Measurements from ENCODE around the gene TEAD3.

The TEAD3 gene

DNA sequence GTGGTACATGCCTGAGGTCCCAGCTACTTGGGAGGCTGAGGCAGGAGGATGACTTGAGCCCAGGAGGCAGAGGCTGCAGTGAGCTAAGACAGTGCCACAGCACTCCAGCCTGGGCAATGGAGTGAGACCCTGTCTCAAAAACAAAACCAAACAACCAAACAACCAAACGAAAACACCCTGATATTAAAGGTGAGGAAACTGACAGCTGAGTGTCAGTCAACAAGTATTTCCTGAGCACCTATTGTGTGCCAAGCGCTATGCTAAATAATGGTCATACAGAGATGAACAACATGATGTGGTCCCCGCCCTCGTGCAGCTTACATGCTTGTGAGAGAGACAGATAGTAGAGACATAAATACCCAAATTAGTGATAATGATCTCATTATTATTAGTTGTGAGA lies 17.7 kb upstream of the TEAD3 start:
- Histone ChIP-seq H3K4me1 (ENCODE audit: control insufficient read depth in 5 of 5, insufficient read depth in 5 of 5, low read length in 5 of 5) (peaks cover 0 to 5% (median 0%) of the 10 kb centered on the region in 5 donors), H3K9ac (ENCODE audit: low read length in 5 of 5) (no peak overlapping the region), H3K27ac (ENCODE audit: low read depth, low read length) (no peak overlapping the region), H3K4me3 (ENCODE audit: low read depth in 1 of 5, low read length in 5 of 5) (no peak overlapping the region), H3K27me3 (ENCODE audit: control insufficient read depth in 5 of 5, insufficient read depth in 4 of 5, low read length in 5 of 5) (peaks cover 12 to 24% (median 16%) of the 10 kb centered on the region in 5 donors), H3K36me3 (ENCODE audit: control insufficient read depth in 5 of 5, insufficient read depth in 5 of 5, low read length in 5 of 5) (no peaks in the 10 kb centered on the region), H3K9me3 (ENCODE audit: control insufficient read depth in 5 of 5, low read length in 5 of 5) (no peaks in the 10 kb centered on the region)

DNA sequence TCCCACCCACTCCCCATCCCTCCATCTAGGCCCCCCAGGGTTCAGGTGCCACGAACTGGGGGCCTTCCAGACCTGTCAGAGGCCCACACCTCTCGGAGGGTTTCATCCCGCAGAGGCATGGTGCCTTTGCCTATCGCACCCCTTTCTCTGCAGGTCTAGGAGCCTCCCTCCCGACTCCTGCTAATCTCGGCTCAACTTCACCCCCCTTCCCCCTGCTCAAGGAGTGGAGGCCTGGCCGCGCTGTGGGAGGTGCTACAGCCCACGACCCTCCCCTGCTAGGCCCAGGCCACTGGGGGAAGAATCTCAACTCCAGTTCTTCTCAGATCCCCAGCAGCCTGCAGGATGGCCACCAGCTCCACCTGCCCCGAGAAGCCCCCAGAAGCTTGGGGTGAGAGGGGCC lies 15.9 kb upstream of the TEAD3 start, which contains the start of gene TULP1:
TSS of gene TULP1 (minus strand) at position 157 of the 400 bp plus-strand sequence. CDS start at position 119, 38 bp downstream.
- H3K9me3 ChIP-seq (ENCODE audit: control insufficient read depth in 5 of 5, low read length in 5 of 5) = no peaks in the 10 kb centered on the region
- H3K4me3 ChIP-seq (ENCODE audit: low read depth in 1 of 5, low read length in 5 of 5) = no peak within 1 kb of the TSS
- no peak within 1 kb of the TSS for H3K27ac ChIP-seq (ENCODE audit: low read depth, low read length)
- H3K9ac ChIP-seq (ENCODE audit: low read length in 5 of 5) = no peak within 1 kb of the TSS
- H3K27me3 ChIP-seq (ENCODE audit: control insufficient read depth in 5 of 5, insufficient read depth in 4 of 5, low read length in 5 of 5) = peaks cover 16 to 42% (median 20%) of the 10 kb centered on the region in 5 donors
- H3K36me3 ChIP-seq (ENCODE audit: control insufficient read depth in 5 of 5, insufficient read depth in 5 of 5, low read length in 5 of 5) = no peaks in the 10 kb centered on the region
- H3K4me1 ChIP-seq (ENCODE audit: control insufficient read depth in 5 of 5, insufficient read depth in 5 of 5, low read length in 5 of 5) = peaks cover 0 to 5% (median 0%) of the 10 kb centered on the region in 5 donors

DNA sequence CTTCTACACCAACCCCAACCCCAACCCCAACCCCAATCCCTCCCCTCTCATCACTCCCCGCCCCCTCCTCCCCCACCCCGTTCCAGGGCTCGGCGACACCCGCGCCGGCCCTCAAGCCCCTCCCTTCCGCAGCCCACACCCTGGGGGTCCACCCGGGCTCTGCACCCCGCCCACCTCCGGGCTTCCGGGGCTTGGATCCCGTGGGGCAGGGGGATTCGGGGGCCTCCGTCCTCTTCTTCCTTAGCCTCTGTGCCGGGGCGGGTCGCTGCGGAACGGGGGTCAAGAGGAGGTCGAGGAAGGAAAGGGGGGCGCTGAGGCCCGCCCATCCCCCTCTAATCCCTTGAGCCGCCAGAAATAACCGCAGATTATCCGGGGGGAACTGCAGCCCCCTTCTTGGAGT lies 15.1 kb upstream of the TEAD3 start:
- Histone ChIP-seq H3K36me3 (ENCODE audit: control insufficient read depth in 5 of 5, insufficient read depth in 5 of 5, low read length in 5 of 5) (no peaks in the 10 kb centered on the region), H3K4me3 (ENCODE audit: low read depth in 1 of 5, low read length in 5 of 5) (no peak overlapping the region), H3K4me1 (ENCODE audit: control insufficient read depth in 5 of 5, insufficient read depth in 5 of 5, low read length in 5 of 5) (peaks cover 0 to 5% (median 0%) of the 10 kb centered on the region in 5 donors), H3K27ac (ENCODE audit: low read depth, low read length) (no peak overlapping the region), H3K9me3 (ENCODE audit: control insufficient read depth in 5 of 5, low read length in 5 of 5) (peaks cover 0 to 1% (median 0%) of the 10 kb centered on the region in 5 donors), H3K27me3 (ENCODE audit: control insufficient read depth in 5 of 5, insufficient read depth in 4 of 5, low read length in 5 of 5) (peaks cover 16 to 47% (median 20%) of the 10 kb centered on the region in 5 donors), H3K9ac (ENCODE audit: low read length in 5 of 5) (no peak overlapping the region)

DNA sequence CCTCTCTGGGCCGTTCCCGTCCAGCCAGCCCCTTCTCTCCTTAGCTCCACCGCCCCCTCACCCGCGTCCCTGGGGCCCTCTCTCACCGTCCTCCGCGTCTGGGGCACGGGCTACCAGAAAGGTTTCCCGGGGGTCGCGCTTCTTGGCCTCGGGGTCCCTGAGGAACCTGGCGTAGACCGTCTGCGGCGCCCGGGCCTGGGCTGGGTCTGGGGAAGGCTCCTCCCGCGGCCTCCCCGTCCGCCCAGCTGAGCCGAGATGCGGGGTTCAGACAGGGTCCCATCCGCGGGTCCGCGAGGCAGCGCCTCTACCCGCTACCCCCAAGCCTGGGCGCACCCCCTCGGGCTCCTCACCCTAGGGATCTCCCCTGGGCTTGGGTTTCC lies 14.7 kb upstream of the TEAD3 start:
- Histone ChIP-seq H3K27me3 (ENCODE audit: control insufficient read depth in 5 of 5, insufficient read depth in 4 of 5, low read length in 5 of 5) (peaks cover 20 to 50% (median 24%) of the 10 kb centered on the region in 5 donors), H3K9me3 (ENCODE audit: control insufficient read depth in 5 of 5, low read length in 5 of 5) (peaks cover 0 to 5% (median 0%) of the 10 kb centered on the region in 5 donors), H3K4me1 (ENCODE audit: control insufficient read depth in 5 of 5, insufficient read depth in 5 of 5, low read length in 5 of 5) (peaks cover 0 to 5% (median 0%) of the 10 kb centered on the region in 5 donors), H3K4me3 (ENCODE audit: low read depth in 1 of 5, low read length in 5 of 5) (no peak overlapping the region), H3K36me3 (ENCODE audit: control insufficient read depth in 5 of 5, insufficient read depth in 5 of 5, low read length in 5 of 5) (no peaks in the 10 kb centered on the region), H3K27ac (ENCODE audit: low read depth, low read length) (no peak overlapping the region), H3K9ac (ENCODE audit: low read length in 5 of 5) (no peak overlapping the region)

DNA sequence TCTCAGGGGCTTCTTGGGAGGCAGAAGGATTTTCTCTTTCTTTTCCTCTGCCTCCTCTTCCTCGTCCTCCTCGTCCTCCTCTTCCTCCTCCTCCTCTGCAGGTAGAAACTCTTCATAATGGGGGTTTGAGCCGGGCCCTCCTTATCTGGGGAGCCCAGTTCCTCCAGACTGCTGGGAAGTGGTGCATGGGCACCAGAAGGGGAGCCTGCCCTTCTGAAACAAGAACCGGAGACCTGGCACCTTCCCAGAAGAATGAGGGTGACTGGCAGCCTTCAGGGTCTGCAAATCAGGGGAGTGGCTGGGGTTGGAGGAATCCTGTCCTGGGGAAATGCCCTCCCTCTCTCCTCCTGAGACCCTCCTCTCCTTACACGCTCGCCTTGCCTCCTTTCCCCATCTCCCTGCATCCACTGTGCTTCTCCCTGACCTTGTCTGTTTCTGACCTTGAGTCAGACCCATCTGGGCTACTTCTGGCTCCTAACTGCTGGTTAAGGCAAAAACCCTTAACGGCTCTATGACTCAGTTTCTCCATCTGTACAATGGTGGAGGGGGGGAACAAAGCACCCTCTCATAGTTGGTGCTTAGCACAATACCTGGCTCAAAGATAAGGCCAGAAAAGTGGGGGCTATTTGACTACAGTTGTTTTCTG lies 14.2 kb upstream of the TEAD3 start:
- Histone ChIP-seq H3K27me3 (ENCODE audit: control insufficient read depth in 5 of 5, insufficient read depth in 4 of 5, low read length in 5 of 5) (peaks cover 22 to 50% (median 29%) of the 10 kb centered on the region in 5 donors), H3K4me3 (ENCODE audit: low read depth in 1 of 5, low read length in 5 of 5) (no peak overlapping the region), H3K9ac (ENCODE audit: low read length in 5 of 5) (no peak overlapping the region), H3K27ac (ENCODE audit: low read depth, low read length) (no peak overlapping the region), H3K36me3 (ENCODE audit: control insufficient read depth in 5 of 5, insufficient read depth in 5 of 5, low read length in 5 of 5) (no peaks in the 10 kb centered on the region), H3K9me3 (ENCODE audit: control insufficient read depth in 5 of 5, low read length in 5 of 5) (peaks cover 0 to 5% (median 0%) of the 10 kb centered on the region in 5 donors), H3K4me1 (ENCODE audit: control insufficient read depth in 5 of 5, insufficient read depth in 5 of 5, low read length in 5 of 5) (peaks cover 0 to 5% (median 0%) of the 10 kb centered on the region in 5 donors)

DNA sequence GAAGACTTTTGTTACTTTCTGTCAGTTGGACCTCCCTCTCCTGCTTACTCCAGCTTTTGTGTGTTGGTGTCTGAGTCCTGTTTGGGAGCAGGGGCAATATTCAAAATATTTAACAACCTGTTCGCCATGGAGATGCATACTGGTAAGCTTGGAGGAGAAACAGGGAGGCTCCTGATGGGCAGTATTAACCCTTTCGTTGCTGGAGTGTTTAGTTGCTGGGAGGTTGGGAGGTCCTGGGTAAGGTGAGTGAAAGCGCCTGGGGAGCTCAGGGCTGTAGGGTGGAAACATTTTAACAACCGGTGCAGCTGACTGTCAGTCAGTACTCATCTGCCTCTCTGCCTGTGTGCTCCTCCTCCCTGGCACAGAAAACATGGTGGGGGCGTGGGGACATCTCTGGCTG lies 11.7 kb upstream of the TEAD3 start:
- Histone ChIP-seq H3K27me3 (ENCODE audit: control insufficient read depth in 5 of 5, insufficient read depth in 4 of 5, low read length in 5 of 5) (peaks cover 32 to 67% (median 44%) of the 10 kb centered on the region in 5 donors), H3K4me3 (ENCODE audit: low read depth in 1 of 5, low read length in 5 of 5) (no peak overlapping the region)

DNA sequence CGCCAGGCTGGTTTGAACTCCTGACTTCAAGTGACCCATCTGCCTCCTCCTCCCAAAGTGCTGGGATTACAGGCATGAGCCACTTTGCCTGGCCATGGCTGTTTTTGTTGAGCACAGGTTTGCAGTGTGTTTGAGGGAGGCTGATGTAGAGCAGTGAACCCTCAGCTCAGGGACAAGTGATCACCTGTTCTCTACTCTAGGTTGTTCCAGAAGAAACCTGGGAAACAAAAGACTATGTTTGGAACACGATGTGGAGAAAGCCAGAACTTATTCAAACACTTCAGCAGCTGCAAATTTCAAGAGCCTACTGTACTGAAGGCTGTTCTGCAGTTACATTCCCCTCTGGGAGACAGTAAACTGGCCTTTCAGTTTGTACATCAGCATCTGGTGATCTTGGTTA lies 11.1 kb upstream of the TEAD3 start:
- H3K27ac ChIP-seq (ENCODE audit: low read depth, low read length) = no peak overlapping the region
- peaks cover 35 to 72% (median 48%) of the 10 kb centered on the region in 5 donors for H3K27me3 ChIP-seq (ENCODE audit: control insufficient read depth in 5 of 5, insufficient read depth in 4 of 5, low read length in 5 of 5)
- H3K9me3 ChIP-seq (ENCODE audit: control insufficient read depth in 5 of 5, low read length in 5 of 5) = peaks cover 0 to 5% (median 0%) of the 10 kb centered on the region in 5 donors
- peaks cover 0 to 5% (median 0%) of the 10 kb centered on the region in 5 donors for H3K4me1 ChIP-seq (ENCODE audit: control insufficient read depth in 5 of 5, insufficient read depth in 5 of 5, low read length in 5 of 5)
- H3K4me3 ChIP-seq (ENCODE audit: low read depth in 1 of 5, low read length in 5 of 5) = no peak overlapping the region
- H3K36me3 ChIP-seq (ENCODE audit: control insufficient read depth in 5 of 5, insufficient read depth in 5 of 5, low read length in 5 of 5) = no peaks in the 10 kb centered on the region
- no peak overlapping the region for H3K9ac ChIP-seq (ENCODE audit: low read length in 5 of 5)

More for the DNA sequence above, 11.7 kb upstream of the TEAD3 start:
- Histone ChIP-seq H3K36me3 (ENCODE audit: control insufficient read depth in 5 of 5, insufficient read depth in 5 of 5, low read length in 5 of 5) (no peaks in the 10 kb centered on the region), H3K9me3 (ENCODE audit: control insufficient read depth in 5 of 5, low read length in 5 of 5) (peaks cover 0 to 5% (median 0%) of the 10 kb centered on the region in 5 donors), H3K9ac (ENCODE audit: low read length in 5 of 5) (no peak overlapping the region), H3K27ac (ENCODE audit: low read depth, low read length) (no peak overlapping the region), H3K4me1 (ENCODE audit: control insufficient read depth in 5 of 5, insufficient read depth in 5 of 5, low read length in 5 of 5) (peaks cover 0 to 5% (median 0%) of the 10 kb centered on the region in 5 donors)

DNA sequence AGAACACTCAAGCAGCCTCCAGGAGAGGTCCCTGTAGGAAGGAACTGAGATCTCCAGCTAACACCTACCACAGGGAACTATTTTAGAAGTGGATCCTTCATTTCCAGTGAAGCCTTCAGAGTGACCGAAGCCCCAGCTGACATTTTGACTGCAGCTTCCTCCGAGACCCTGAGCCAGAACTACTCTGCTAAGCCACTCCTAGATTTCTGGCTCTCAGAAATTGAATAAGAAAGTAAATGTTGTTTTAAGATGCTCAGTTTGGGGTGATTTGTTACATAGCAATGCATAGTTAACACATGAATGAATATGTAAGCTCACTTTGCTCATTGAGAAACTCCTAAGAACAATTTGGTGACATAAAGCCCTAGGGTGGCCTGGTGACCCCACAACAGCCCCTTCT lies 10.3 kb upstream of the TEAD3 start:
- Histone ChIP-seq H3K4me3 (ENCODE audit: low read depth in 1 of 5, low read length in 5 of 5) (no peak overlapping the region), H3K27me3 (ENCODE audit: control insufficient read depth in 5 of 5, insufficient read depth in 4 of 5, low read length in 5 of 5) (peaks cover 30 to 68% (median 48%) of the 10 kb centered on the region in 5 donors), H3K36me3 (ENCODE audit: control insufficient read depth in 5 of 5, insufficient read depth in 5 of 5, low read length in 5 of 5) (no peaks in the 10 kb centered on the region), H3K4me1 (ENCODE audit: control insufficient read depth in 5 of 5, insufficient read depth in 5 of 5, low read length in 5 of 5) (peaks cover 0 to 5% (median 0%) of the 10 kb centered on the region in 5 donors), H3K9ac (ENCODE audit: low read length in 5 of 5) (no peak overlapping the region), H3K27ac (ENCODE audit: low read depth, low read length) (no peak overlapping the region), H3K9me3 (ENCODE audit: control insufficient read depth in 5 of 5, low read length in 5 of 5) (peaks cover 0 to 5% (median 0%) of the 10 kb centered on the region in 5 donors)

DNA sequence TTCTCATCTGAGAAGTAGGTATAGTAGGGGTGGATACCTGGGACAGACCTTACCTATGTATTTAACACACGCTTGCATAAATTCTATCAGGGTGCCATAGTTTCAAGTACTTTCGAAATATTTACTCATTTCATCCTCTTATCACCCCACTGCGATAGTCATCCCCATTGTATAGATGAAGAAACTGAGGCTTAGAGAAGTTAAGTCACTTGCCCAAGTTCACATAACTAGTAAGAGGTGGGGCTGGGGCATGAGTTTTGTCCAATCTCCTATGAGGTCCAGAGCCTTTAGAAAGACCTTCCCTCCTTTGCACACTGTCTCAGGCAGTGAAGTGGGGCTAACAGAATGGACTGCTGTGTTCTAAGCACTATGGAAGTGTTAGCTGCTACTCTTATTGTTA lies 9.7 kb upstream of the TEAD3 start:
- peaks cover 0 to 5% (median 0%) of the 10 kb centered on the region in 5 donors for H3K9me3 ChIP-seq (ENCODE audit: control insufficient read depth in 5 of 5, low read length in 5 of 5)
- no peaks in the 10 kb centered on the region for H3K36me3 ChIP-seq (ENCODE audit: control insufficient read depth in 5 of 5, insufficient read depth in 5 of 5, low read length in 5 of 5)
- no peak overlapping the region for H3K4me3 ChIP-seq (ENCODE audit: low read depth in 1 of 5, low read length in 5 of 5)
- no peak overlapping the region for H3K9ac ChIP-seq (ENCODE audit: low read length in 5 of 5)
- peaks cover 28 to 66% (median 48%) of the 10 kb centered on the region in 5 donors for H3K27me3 ChIP-seq (ENCODE audit: control insufficient read depth in 5 of 5, insufficient read depth in 4 of 5, low read length in 5 of 5)
- peaks cover 0 to 4% (median 0%) of the 10 kb centered on the region in 5 donors for H3K4me1 ChIP-seq (ENCODE audit: control insufficient read depth in 5 of 5, insufficient read depth in 5 of 5, low read length in 5 of 5)
- no peak overlapping the region for H3K27ac ChIP-seq (ENCODE audit: low read depth, low read length)

DNA sequence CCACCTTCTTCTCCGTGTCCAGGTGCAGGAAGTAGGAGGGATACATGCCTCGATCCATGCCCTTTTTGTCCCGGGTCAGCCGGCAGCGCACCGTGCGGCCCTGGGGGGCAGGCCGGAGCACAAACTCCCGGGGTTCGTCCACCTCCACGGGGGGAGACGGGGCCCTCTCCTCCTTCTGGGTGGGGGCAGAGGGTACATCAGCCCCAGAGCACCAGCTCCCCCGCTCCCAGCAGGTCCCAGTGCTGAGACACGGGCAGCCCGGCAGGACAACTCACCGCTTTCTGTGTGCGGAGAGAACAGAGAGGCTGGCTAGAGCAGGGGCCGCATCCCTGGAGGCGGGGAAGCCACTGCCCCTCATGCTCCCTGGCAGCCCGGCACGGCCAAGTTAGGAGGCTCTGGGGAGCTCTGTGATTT lies 9.1 kb upstream of the TEAD3 start:
- no peak overlapping the region for H3K4me3 ChIP-seq (ENCODE audit: low read depth in 1 of 5, low read length in 5 of 5)
- H3K27me3 ChIP-seq (ENCODE audit: control insufficient read depth in 5 of 5, insufficient read depth in 4 of 5, low read length in 5 of 5) = peaks cover 28 to 61% (median 43%) of the 10 kb centered on the region in 5 donors
- no peaks in the 10 kb centered on the region for H3K4me1 ChIP-seq (ENCODE audit: control insufficient read depth in 5 of 5, insufficient read depth in 5 of 5, low read length in 5 of 5)
- H3K9ac ChIP-seq (ENCODE audit: low read length in 5 of 5) = no peak overlapping the region
- H3K27ac ChIP-seq (ENCODE audit: low read depth, low read length) = no peak overlapping the region
- no peaks in the 10 kb centered on the region for H3K36me3 ChIP-seq (ENCODE audit: control insufficient read depth in 5 of 5, insufficient read depth in 5 of 5, low read length in 5 of 5)
- H3K9me3 ChIP-seq (ENCODE audit: control insufficient read depth in 5 of 5, low read length in 5 of 5) = peaks cover 0 to 5% (median 0%) of the 10 kb centered on the region in 5 donors
